ENCODE data around the gene FXYD4. TPM values are rescaled to one million over a fixed set of nuclear protein-coding genes. Genes with fewer than 3 reads are reported as not detected.
A peak's percentile ranks its signal among the peaks of the same experiment; 100 is the strongest.

Gene FXYD4
- polyA plus RNA-seq, 1 donor (not counting 4 experiments of a cell fraction or from before 2014, with no cell fraction given), result not detected

DNA sequence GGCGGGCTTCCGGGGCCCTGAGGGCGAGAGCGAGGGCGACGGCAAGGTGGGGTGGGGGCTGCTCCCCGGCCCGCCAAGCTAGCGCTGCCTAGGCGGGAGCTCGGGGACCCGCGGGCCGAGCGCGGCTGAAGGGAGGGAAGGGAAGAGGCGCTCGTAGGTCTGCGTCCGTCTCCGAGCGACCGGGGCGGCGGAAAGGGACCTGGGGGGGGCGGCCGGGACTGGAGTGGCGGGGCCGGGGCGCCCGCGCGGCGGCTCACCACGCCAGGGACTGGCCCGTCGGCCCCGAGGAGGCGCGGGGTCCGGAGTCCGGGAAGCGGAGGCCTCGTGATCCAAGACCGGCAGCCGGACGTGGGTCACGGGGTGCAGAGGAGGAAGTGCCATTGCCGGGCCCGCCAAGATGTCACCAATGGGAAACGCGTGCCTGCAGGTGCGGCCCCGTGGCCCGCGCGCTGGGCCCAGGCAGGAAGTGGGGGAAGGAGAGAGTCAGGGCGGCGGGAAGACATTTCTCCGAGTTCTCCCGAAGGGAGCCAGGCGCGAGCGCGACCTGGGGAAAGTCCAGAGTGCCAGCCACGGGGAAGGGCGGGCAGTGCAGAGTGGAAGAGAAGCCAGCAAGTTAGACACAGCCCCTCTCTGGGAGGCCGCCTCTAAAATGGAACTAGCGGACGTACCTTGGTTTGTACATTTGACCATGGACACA lies 25.6 kb downstream of the FXYD4 start:
- Histone ChIP-seq H3K9ac (ENCODE audit: control insufficient read depth, extremely low read depth, insufficient read depth, low read length) (peak overlapping the region; percentile 84), H3K4me3 (ENCODE audit: control insufficient read depth in 2 of 3, extremely low read depth in 1 of 3, insufficient read depth in 2 of 3, low read depth in 1 of 3, low read length in 3 of 3) (peak overlapping the region; percentile 44 to 79 (median 65)), H3K27ac (ENCODE audit: control insufficient read depth, insufficient read depth, low read length) (peak overlapping the region; percentile 77), H3K4me2 (ENCODE audit: control insufficient read depth, extremely low read depth, insufficient read depth, low read depth, low read length) (peak overlapping the region; percentile 83), H4K20me1 (ENCODE audit: control insufficient read depth, extremely low read depth, insufficient read depth, low read length) (peaks cover 38% of the 10 kb centered on the region), H3K79me2 (ENCODE audit: control insufficient read depth, insufficient read depth, low read length) (peaks cover 95% of the 10 kb centered on the region), H3K4me1 (ENCODE audit: control insufficient read depth, extremely low read depth, insufficient read depth, low read length) (peaks cover 37% of the 10 kb centered on the region), H3K27me3 (ENCODE audit: control insufficient read depth, extremely low read depth, insufficient read depth, low read length) (no peaks in the 10 kb centered on the region), H3K36me3 (ENCODE audit: control insufficient read depth in 2 of 2, extremely low read depth in 1 of 2, insufficient read depth in 2 of 2, low read length in 2 of 2) (peaks cover 13 to 24% of the 10 kb centered on the region in 2 experiments), H3K9me3 (ENCODE audit: control insufficient read depth, low read depth, low read length) (no peaks in the 10 kb centered on the region), H3K9me1 (ENCODE audit: control insufficient read depth, extremely low read depth, insufficient read depth, low read length) (no peaks in the 10 kb centered on the region), H2AFZ (ENCODE audit: control insufficient read depth, low read length) (no peak overlapping the region)
- dilution Hi-C loops (cut with MboI; ENCODE audit: extremely low pct_ligation_motif_present, low sequenced_read_pairs), result no loop called here
- DNase-seq (ENCODE audit: low read depth, low spot score), result no peak
- TF ChIP-seq, protein P1, sequence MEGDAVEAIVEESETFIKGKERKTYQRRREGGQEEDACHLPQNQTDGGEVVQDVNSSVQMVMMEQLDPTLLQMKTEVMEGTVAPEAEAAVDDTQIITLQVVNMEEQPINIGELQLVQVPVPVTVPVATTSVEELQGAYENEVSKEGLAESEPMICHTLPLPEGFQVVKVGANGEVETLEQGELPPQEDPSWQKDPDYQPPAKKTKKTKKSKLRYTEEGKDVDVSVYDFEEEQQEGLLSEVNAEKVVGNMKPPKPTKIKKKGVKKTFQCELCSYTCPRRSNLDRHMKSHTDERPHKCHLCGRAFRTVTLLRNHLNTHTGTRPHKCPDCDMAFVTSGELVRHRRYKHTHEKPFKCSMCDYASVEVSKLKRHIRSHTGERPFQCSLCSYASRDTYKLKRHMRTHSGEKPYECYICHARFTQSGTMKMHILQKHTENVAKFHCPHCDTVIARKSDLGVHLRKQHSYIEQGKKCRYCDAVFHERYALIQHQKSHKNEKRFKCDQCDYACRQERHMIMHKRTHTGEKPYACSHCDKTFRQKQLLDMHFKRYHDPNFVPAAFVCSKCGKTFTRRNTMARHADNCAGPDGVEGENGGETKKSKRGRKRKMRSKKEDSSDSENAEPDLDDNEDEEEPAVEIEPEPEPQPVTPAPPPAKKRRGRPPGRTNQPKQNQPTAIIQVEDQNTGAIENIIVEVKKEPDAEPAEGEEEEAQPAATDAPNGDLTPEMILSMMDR (optimal IDR thresholded peaks at IDR 0.05 in 1 of 3, IDR thresholded peaks at IDR 0.05 in 1 of 3, conservative IDR thresholded peaks at IDR 0.05 in 1 of 3; ENCODE audit: extremely low read depth in 1 of 3, insufficient read depth in 2 of 3, low read length in 3 of 3), result no peak
- no peak for TF ChIP-seq EZH2 (IDR thresholded peaks at IDR 0.05; ENCODE audit: low read length)
- no peak for FAIRE-seq

DNA sequence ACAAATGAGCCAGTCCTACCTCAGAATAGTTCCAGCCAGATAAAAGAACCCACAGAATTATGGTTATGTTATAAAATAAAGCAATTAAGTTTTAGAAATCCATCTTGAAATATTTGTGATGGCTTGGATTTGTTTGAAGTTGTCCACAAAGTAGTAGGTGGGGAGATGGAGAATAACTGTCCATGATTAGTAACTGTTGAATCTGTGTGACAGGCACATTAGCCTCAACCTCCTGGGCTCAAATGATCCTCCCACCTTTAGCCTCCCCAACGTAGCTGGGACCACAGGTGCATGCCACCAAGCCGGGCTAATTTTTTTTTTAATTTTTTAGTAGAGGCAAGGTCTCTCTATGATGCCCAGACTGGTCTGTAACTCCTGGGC lies 27.5 kb downstream of the FXYD4 start:
- Histone ChIP-seq H3K9me1 (ENCODE audit: control insufficient read depth, extremely low read depth, insufficient read depth, low read length) (no peaks in the 10 kb centered on the region), H4K20me1 (ENCODE audit: control insufficient read depth, extremely low read depth, insufficient read depth, low read length) (peaks cover 43% of the 10 kb centered on the region), H3K4me3 (ENCODE audit: control insufficient read depth in 2 of 3, extremely low read depth in 1 of 3, insufficient read depth in 2 of 3, low read depth in 1 of 3, low read length in 3 of 3) (no peak overlapping the region), H3K79me2 (ENCODE audit: control insufficient read depth, insufficient read depth, low read length) (peaks cover 96% of the 10 kb centered on the region), H3K4me2 (ENCODE audit: control insufficient read depth, extremely low read depth, insufficient read depth, low read depth, low read length) (peak overlapping the region; percentile 83), H3K27ac (ENCODE audit: control insufficient read depth, insufficient read depth, low read length) (peak overlapping the region; percentile 4), H2AFZ (ENCODE audit: control insufficient read depth, low read length) (no peak overlapping the region), H3K4me1 (ENCODE audit: control insufficient read depth, extremely low read depth, insufficient read depth, low read length) (peaks cover 52% of the 10 kb centered on the region), H3K9me3 (ENCODE audit: control insufficient read depth, low read depth, low read length) (no peaks in the 10 kb centered on the region), H3K36me3 (ENCODE audit: control insufficient read depth in 2 of 2, extremely low read depth in 1 of 2, insufficient read depth in 2 of 2, low read length in 2 of 2) (peaks cover 5 to 31% of the 10 kb centered on the region in 2 experiments), H3K27me3 (ENCODE audit: control insufficient read depth, extremely low read depth, insufficient read depth, low read length) (no peaks in the 10 kb centered on the region), H3K9ac (ENCODE audit: control insufficient read depth, extremely low read depth, insufficient read depth, low read length) (peak overlapping the region; percentile 84)
- FAIRE-seq, result no peak
- no peak for DNase-seq (ENCODE audit: low read depth, low spot score)
- TF ChIP-seq, protein P1 (optimal IDR thresholded peaks at IDR 0.05 in 1 of 3, IDR thresholded peaks at IDR 0.05 in 1 of 3, conservative IDR thresholded peaks at IDR 0.05 in 1 of 3; ENCODE audit: extremely low read depth in 1 of 3, insufficient read depth in 2 of 3, low read length in 3 of 3), result no peak
- no peak for TF ChIP-seq EZH2 (IDR thresholded peaks at IDR 0.05; ENCODE audit: low read length)
- dilution Hi-C loops (cut with MboI; ENCODE audit: extremely low pct_ligation_motif_present, low sequenced_read_pairs), result no loop called here
